Activated T-cell treated with anti-CD3 and anti-CD28 coated beads for 4 hours (primary cell): ENCODE results near the gene RBAK.
"Not testable (repeated sequence)": the region's sequence is repeated elsewhere in the genome, so short reads cannot be mapped to it uniquely, and the experiment has no call there.

Source experiments
- DNase-seq: peaks from one replicate; pipeline ENCODE4 v3.0.0-alpha.2; 2020

RBAK gene

DNA sequence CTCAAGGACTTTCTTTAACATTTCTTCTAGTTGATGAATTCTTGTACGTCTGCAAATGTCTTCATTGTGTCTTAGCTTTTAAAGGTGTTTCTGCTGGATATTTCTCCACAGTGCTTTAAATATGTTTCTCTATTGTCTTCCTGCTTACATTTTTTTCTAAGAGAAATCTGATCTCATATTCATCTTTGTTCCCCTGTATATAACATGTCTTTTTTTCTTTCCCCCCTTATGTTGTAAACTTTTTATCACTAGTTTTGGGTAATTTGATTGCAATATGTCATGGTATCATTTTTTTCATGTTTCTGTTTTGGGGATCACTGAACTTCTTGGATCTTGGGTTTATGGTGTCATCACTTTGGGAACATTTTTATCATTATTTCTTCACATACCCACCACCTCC lies 7.5 kb downstream of the RBAK start:
- DNase-seq = no peak

GRCh38 chr7:5063698-5064097 lies 18.0 kb downstream of the RBAK start:
- no peak for DNase-seq

GRCh38 chr7:5064391-5065106 lies 18.9 kb downstream of the RBAK start:
- no peak for DNase-seq

DNA sequence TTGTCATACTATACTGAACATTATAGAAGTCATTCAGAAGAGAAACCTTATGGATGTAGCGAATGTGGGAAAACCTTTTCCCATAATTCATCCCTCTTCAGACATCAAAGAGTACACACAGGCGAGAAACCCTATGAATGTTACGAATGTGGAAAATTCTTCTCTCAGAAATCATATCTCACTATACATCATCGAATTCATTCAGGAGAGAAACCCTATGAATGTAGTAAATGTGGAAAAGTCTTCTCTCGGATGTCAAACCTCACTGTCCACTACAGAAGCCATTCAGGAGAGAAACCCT lies 19.4 kb downstream of the RBAK start:
- no peak for DNase-seq

GRCh38 chr7:5068521-5068920 lies 22.9 kb downstream of the RBAK start:
- no peak for DNase-seq

- no peak for DNase-seq
Observed at GRCh38 chr7:5070206-5070605, 24.5 kb downstream of the RBAK start.

- DNase-seq = not testable (repeated sequence)
Observed at GRCh38 chr7:5075187-5075586, 29.5 kb downstream of the RBAK start.

DNA sequence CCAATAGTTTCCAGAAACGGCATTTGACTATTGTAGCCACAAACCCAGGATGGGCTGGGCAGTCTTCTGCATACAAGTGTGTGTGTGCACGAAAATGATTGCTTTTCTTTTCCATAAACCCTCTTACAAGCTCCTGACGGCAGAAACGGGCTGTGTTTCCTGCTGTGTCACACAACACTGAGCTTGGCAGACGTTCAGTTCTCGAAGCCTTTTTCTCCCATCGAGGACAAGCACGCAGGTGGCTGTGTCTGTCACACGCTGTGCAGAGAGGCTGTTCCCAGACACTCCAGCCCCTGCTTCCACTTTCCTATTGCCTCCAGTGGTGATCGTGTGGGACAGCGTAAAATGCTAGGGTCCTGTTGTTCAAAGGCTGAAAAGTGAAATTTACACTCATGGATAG lies 32.1 kb downstream of the RBAK start:
- DNase-seq = no peak

DNA sequence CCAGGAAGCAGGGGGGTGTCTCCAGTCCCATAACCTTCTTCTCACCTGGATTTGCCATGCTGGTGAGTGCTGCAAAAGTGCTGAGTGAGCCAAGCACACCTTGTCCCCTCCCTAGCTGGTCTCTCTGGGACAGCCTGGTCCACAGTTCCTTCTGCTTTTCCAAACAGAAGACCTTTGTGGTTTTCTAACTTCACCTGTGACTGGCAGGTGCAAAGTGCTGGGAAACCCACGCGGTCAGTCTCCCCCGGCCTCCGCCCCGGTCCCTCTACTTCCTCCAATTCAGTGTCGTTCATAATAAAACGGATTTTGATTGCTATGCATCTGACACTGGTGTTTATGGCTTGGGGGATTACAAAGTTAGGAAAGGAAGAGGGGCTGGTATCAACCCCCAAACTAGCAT lies 37.1 kb downstream of the RBAK start:
- no peak for DNase-seq

DNA sequence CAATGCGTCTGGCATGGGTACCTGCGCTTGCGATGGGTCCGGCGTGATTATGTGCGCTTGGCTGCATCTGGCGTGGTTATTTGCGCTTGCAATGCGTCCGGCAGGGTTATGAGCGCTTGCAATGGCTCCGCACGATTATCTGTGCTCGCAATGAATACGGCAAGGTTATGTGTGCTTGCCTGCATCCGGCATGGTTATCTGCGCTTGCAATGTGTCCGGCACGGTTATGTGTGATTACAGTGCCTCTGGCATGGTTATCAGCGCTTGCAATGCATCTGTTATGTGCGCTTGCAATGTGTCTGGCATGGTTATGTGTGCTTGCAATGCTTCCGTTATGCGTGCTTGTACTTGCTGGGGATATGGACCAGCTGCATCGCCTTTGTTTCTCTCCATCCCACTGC lies 37.7 kb downstream of the RBAK start:
- DNase-seq = no peak

DNA sequence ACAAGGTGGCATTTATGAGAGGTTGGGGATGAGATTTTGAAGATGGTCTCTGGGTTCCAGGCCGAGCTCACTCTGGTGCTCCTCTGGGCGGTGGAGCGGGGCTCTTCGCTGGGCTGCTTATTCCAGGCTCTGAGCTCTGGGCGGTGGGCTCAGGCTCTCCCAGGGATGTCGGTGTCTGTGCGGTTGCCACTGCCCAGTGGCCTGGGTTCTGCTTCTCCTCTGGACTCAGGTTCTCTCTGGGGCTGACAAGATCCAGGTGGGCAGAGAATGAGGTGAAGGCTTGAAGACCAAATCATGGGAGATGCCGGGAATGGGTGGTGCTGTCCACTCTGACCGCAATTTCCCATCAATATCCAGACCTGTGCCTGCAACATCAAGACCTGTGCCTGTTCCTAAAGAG lies 40.6 kb downstream of the RBAK start:
- no peak for DNase-seq

- not testable (repeated sequence) for DNase-seq
Observed at GRCh38 chr7:5088228-5088833, 42.7 kb downstream of the RBAK start.

DNA sequence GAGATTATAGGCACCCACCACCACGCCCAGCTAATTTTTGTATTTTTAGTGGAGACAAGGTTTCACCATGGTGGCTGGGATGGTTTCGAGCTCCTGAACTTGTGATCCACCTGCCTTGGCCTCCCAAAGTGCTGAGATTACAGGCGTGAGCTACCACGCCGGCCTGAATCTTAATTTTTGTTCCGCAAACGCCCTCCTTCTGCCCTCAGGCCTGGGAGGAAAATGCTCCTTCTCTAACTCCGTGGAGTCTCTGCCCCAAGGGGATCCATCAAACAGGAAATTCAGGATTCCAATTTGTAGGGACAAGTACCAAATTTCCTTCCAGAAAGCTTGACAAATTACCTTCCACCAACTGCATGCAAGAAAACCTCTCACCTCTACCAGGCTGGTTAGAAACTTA lies 43.2 kb downstream of the RBAK start:
- no peak for DNase-seq

- DNase-seq = no peak
Observed at GRCh38 chr7:5093948-5094347, 48.3 kb downstream of the RBAK start.

DNA sequence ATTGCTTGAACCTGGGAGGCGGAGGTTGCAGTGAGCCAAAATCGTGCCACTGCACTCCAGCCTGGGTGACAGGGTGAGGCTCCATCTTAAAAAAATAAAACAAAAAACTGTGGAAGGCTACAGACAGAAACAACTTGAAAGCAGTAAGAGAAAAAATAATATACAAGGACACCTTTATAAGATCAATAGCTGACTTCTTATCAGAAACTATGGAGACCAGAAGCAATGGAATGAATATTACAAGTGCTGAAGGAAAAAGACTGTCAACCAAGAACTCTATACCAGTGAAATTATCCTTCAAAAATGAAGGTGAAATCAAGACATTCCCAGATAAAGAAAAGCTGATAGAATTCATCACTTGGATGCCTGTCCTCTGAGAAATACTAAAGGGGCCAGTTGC lies 49.0 kb downstream of the RBAK start:
- DNase-seq = no peak

GRCh38 chr7:5116359-5116758 lies 70.7 kb downstream of the RBAK start:
- no peak for DNase-seq

GRCh38 chr7:5117095-5117970 lies 71.7 kb downstream of the RBAK start:
- DNase-seq = no peak
